ENCODE measurements around the gene HSPA14. TPM values are rescaled to one million over a fixed set of nuclear protein-coding genes. Genes with fewer than 3 reads are reported as not detected.
"Not testable (repeated sequence)": the region's sequence is repeated elsewhere in the genome, so short reads cannot be mapped to it uniquely, and the experiment has no call there.

Gene HSPA14
- total RNA-seq, 2 donors from 2014 or later = 7.7 to 16.0 TPM

- Histone ChIP-seq H3K27me3 (replicated peaks; ENCODE audit: insufficient read depth) (no peaks in the 10 kb centered on the region), H3K4me3 (no peak overlapping the region), H3K36me3 (no peaks in the 10 kb centered on the region), H3K27ac (no peak overlapping the region), H3K9me3 (no peaks in the 10 kb centered on the region), H3K4me1 (ENCODE audit: control insufficient read depth in 1 of 2, low read depth in 2 of 2) (no peaks in the 10 kb centered on the region)
- no peak for DNase-seq (ENCODE audit: low spot score)
- TF ChIP-seq CTCF (IDR thresholded peaks at IDR 0.05) = no peak
- ATAC-seq (ENCODE audit: insufficient number of reproducible peaks, low FRiP score, low read depth) = no peak
Observed at GRCh38 chr10:14860791-14861190, 22.7 kb downstream of the HSPA14 start.

GRCh38 chr10:14864466-14864865, 26.4 kb downstream of the HSPA14 start:
- not testable (repeated sequence) for H3K9me3 ChIP-seq; ATAC-seq (ENCODE audit: insufficient number of reproducible peaks, low FRiP score, low read depth); H3K4me1 ChIP-seq (ENCODE audit: control insufficient read depth in 1 of 2, low read depth in 2 of 2); DNase-seq (ENCODE audit: low spot score); H3K4me3 ChIP-seq; H3K27me3 ChIP-seq (replicated peaks; ENCODE audit: insufficient read depth); H3K27ac ChIP-seq
- peaks cover 14% of the 10 kb centered on the region for H3K36me3 ChIP-seq

DNA sequence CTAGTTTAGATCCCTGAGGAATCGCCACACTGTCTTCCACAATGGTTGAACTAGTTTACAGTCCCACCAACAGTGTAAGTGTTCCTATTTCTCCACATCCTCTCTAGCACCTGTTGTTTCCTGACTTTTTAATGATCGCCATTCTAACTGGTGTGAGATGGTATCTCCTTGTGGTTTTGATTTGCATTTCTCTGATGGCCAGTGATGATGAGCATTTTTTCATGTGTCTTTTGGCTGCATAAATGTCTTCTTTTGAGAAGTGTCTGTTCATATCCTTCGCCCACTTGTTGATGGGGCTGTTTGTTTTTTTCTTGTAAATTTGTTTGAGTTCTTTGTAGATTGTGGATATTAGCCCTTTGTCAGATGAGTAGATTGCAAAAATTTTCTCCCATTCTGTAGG, 26.8 kb downstream of the HSPA14 start:
- not testable (repeated sequence) for DNase-seq (ENCODE audit: low spot score); H3K9me3 ChIP-seq; H3K4me1 ChIP-seq (ENCODE audit: control insufficient read depth in 1 of 2, low read depth in 2 of 2); H3K4me3 ChIP-seq; H3K27me3 ChIP-seq (replicated peaks; ENCODE audit: insufficient read depth); ATAC-seq (ENCODE audit: insufficient number of reproducible peaks, low FRiP score, low read depth); H3K27ac ChIP-seq
- peaks cover 18% of the 10 kb centered on the region for H3K36me3 ChIP-seq

- H3K27ac ChIP-seq = no peak overlapping the region
- H3K27me3 ChIP-seq (replicated peaks; ENCODE audit: insufficient read depth) = no peaks in the 10 kb centered on the region
- DNase-seq (ENCODE audit: low spot score) (no peak), ATAC-seq (ENCODE audit: insufficient number of reproducible peaks, low FRiP score, low read depth) (no peak)
- H3K4me3 ChIP-seq = no peak overlapping the region
- no peaks in the 10 kb centered on the region for H3K9me3 ChIP-seq
- peaks cover 7 to 12% of the 10 kb centered on the region in 2 donors for H3K4me1 ChIP-seq (ENCODE audit: control insufficient read depth in 1 of 2, low read depth in 2 of 2)
- H3K36me3 ChIP-seq = peaks cover 8% of the 10 kb centered on the region
- no peak for TF ChIP-seq CTCF (IDR thresholded peaks at IDR 0.05)
Observed at GRCh38 chr10:14873090-14873760, 35.1 kb downstream of the HSPA14 start.

GRCh38 chr10:14875941-14876340, 37.8 kb downstream of the HSPA14 start:
- H3K4me3 ChIP-seq = no peak overlapping the region
- no peak for DNase-seq (ENCODE audit: low spot score)
- H3K27me3 ChIP-seq (replicated peaks; ENCODE audit: insufficient read depth) = no peaks in the 10 kb centered on the region
- H3K27ac ChIP-seq = no peak overlapping the region
- peaks cover 14 to 26% of the 10 kb centered on the region in 2 donors for H3K4me1 ChIP-seq (ENCODE audit: control insufficient read depth in 1 of 2, low read depth in 2 of 2)
- TF ChIP-seq CTCF (IDR thresholded peaks at IDR 0.05) = no peak
- ATAC-seq (ENCODE audit: insufficient number of reproducible peaks, low FRiP score, low read depth) = no peak
- H3K36me3 ChIP-seq = no peaks in the 10 kb centered on the region
- no peaks in the 10 kb centered on the region for H3K9me3 ChIP-seq

GRCh38 chr10:14876764-14877163, 38.7 kb downstream of the HSPA14 start:
- TF ChIP-seq CTCF (IDR thresholded peaks at IDR 0.05) = no peak
- no peak for ATAC-seq (ENCODE audit: insufficient number of reproducible peaks, low FRiP score, low read depth)
- no peaks in the 10 kb centered on the region for H3K36me3 ChIP-seq
- H3K27me3 ChIP-seq (replicated peaks; ENCODE audit: insufficient read depth) = no peaks in the 10 kb centered on the region
- DNase-seq (ENCODE audit: low spot score) = no peak
- H3K27ac ChIP-seq = no peak overlapping the region
- H3K4me3 ChIP-seq = peak overlapping the region; percentile 96
- H3K4me1 ChIP-seq (ENCODE audit: control insufficient read depth in 1 of 2, low read depth in 2 of 2) = peaks cover 14 to 26% of the 10 kb centered on the region in 2 donors
- H3K9me3 ChIP-seq = no peaks in the 10 kb centered on the region

Data from thoracic aorta (tissue), 2 donors.